ENCODE results near the gene CTBP1.

DNA sequence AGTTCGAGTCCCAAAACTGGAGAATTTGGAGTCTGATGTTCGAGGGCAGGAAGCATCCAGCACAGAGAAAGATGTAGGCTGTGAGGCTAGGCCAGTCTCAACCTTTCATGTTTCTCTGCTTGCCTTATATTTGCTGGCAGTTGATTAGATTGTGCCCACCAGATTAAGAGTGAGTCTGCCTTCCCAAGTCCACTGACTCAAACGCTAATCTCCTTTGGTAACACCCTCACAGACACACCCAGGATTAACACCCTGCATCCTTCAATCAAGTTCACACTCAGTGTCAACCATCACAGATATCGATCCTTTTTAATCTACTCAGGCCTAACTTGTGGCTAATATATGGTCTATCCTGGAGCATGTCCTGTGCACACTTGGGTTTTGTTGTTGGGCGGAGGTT lies 22.8 kb upstream of the CTBP1 start:
- TF ChIP-seq, protein P1, sequence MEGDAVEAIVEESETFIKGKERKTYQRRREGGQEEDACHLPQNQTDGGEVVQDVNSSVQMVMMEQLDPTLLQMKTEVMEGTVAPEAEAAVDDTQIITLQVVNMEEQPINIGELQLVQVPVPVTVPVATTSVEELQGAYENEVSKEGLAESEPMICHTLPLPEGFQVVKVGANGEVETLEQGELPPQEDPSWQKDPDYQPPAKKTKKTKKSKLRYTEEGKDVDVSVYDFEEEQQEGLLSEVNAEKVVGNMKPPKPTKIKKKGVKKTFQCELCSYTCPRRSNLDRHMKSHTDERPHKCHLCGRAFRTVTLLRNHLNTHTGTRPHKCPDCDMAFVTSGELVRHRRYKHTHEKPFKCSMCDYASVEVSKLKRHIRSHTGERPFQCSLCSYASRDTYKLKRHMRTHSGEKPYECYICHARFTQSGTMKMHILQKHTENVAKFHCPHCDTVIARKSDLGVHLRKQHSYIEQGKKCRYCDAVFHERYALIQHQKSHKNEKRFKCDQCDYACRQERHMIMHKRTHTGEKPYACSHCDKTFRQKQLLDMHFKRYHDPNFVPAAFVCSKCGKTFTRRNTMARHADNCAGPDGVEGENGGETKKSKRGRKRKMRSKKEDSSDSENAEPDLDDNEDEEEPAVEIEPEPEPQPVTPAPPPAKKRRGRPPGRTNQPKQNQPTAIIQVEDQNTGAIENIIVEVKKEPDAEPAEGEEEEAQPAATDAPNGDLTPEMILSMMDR (conservative IDR thresholded peaks at IDR 0.05) = no peak
- no peak for TF ChIP-seq EZH2 (IDR thresholded peaks at IDR 0.05; ENCODE audit: low read depth)
